Measurements from ENCODE around the gene KMT2B.

KMT2B gene

DNA sequence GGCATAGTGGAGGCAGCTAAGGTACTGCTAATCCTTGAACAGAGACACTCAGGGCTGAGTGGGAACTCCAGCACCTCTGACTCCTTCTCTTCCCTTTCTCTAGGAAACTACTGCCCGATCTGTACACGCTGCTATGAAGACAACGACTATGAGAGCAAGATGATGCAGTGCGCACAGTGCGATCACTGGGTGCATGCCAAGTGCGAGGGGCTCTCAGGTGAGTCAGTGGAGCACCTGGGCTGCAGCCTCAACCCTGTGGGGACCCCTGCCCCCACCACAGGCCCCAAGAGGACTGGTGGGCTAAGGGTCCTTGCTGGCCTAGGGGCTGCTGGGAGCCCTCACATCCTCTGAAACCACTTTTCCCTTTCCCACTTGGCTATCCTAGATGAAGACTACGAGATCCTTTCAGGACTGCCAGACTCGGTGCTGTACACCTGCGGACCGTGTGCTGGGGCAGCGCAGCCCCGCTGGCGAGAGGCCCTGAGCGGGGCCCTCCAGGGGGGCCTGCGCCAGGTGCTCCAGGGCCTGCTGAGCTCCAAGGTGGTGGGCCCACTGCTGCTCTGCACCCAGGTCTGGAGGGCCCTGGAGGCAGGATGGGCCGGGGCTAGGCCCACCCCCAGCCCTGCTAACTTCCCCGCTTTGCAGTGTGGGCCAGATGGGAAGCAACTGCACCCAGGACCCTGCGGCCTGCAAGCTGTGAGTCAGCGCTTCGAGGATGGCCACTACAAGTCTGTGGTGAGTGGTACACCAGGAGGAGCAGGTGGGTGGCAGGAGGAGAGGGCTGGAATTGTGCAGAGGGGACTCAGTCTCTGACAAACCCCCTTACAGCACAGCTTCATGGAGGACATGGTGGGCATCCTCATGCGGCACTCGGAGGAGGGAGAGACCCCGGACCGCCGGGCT is 9.5 kb downstream of the KMT2B start:
- DNase-seq: no peak

DNA sequence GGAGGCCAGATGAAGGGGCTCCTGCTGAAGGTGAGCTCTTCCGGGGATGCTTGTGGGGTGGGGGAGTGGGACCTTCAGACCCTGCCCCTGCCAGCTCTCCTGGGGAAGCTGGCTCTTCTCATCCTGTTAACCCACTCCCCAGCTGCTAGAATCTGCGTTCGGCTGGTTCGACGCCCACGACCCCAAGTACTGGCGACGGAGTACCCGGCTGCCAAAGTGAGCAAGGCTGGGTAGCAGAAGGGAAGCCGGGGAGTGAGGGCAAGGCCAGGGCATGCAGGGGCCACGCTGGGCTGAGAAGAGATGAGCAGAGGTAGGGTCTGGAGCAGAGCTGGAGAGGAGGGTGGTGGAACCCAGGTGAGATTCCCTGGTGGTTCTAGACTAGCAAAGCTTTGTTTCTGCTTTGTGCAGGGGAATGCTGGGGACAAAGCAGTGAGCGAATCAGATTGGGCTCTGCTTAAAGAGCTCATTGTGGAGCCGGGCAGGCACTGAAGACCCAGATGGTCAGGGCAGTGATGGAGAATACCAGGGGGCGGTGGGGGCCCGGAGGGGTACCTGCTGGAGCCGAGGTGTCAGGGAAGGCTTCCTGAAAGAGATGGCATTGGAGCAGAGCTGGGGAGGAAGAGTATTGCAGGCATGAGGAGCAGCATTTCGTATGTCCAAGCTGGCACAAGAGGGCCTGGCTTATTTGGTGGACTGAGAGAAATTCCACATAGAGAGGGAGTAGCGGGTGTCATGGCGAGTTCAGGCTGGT is 10.3 kb downstream of the KMT2B start:
- no peak for DNase-seq

DNA sequence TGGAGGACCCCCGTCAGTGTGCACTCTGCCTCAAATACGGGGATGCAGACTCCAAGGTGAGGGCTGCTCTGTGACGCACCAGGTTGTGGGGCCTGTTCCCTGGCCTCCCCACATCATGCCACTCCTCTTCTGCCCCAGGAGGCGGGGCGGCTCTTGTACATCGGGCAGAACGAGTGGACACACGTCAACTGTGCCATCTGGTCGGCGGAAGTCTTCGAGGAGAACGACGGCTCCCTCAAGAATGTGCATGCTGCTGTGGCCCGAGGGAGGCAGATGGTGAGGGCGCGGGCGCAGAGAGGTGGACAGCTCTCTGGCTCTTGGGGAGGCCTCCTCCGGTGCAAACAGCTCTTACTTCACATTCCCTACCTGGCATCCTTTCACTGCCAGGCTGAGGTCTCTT is 11.2 kb downstream of the KMT2B start:
- no peak for DNase-seq

DNA sequence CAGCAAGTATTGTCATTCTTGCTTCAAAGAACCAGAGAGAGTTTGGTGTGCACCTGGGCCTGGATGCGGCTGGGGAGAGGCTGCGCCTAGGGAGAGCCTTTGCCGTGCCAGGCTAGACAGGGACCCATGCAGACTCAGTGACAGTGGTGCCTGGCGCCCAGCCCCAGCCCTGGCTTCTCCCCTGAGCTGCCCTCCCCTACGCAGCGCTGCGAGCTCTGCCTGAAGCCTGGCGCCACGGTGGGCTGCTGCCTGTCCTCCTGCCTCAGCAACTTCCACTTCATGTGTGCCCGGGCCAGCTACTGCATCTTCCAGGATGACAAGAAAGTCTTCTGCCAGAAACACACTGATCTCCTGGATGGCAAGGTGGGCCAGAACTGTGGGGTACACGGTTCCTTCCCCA is 12.0 kb downstream of the KMT2B start:
- DNase-seq: no peak

DNA sequence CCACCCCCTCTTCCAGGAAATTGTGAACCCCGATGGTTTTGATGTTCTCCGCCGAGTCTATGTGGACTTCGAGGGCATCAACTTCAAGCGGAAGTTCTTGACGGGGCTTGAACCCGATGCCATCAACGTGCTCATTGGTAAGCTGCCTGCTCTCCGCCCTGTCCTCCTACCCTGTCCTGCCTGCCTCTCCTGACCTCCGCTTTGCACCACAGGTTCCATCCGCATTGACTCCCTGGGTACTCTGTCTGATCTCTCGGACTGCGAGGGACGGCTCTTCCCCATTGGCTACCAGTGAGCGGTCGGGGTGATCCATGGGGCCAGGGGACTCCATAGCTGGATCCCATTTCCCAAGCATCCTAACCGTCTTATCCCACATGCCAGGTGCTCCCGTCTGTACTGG is 12.5 kb downstream of the KMT2B start:
- DNase-seq: no peak

DNA sequence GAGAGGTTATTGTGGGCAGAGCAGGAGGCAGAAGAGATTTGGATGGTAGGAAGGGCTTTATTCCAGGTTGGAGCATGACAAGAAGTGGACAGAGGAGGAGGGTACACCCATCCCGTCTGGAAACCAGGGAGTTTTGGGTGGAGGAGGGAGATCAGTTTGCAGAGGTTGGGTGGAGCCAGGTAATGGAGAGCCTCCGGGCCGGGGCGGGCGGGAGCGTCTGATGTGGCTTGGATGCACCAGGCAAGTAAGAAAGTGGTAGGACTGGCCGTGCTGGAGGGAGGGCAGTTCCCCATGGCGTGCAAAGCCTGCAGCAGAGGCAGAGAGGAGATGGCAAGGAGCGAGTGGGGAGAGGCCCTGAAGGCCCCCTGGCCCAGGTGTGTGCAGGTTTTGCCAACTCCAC is 13.6 kb downstream of the KMT2B start:
- DNase-seq: no peak

DNA sequence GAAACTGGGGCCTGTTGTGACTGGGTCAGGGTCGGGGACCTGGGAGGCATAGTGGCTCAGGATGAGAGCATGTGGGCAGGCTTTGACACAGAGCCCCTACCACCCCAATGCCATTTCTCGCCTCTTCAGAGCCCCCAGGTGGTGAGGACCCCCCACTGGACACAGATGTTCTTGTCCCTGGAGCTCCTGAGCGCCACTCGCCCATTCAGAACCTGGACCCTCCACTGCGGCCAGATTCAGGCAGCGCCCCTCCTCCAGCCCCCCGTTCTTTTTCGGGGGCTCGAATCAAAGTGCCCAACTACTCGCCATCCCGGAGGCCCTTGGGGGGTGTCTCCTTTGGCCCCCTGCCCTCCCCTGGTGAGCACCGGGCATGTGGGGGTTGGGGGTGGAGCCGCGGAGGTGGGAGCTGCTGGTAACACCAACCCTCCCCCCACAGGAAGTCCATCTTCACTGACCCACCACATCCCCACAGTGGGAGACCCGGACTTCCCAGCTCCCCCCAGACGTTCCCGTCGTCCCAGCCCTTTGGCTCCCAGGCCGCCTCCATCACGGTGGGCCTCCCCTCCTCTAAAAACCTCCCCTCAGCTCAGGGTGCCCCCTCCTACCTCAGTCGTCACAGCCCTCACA is 14.1 kb downstream of the KMT2B start:
- no peak for DNase-seq

DNA sequence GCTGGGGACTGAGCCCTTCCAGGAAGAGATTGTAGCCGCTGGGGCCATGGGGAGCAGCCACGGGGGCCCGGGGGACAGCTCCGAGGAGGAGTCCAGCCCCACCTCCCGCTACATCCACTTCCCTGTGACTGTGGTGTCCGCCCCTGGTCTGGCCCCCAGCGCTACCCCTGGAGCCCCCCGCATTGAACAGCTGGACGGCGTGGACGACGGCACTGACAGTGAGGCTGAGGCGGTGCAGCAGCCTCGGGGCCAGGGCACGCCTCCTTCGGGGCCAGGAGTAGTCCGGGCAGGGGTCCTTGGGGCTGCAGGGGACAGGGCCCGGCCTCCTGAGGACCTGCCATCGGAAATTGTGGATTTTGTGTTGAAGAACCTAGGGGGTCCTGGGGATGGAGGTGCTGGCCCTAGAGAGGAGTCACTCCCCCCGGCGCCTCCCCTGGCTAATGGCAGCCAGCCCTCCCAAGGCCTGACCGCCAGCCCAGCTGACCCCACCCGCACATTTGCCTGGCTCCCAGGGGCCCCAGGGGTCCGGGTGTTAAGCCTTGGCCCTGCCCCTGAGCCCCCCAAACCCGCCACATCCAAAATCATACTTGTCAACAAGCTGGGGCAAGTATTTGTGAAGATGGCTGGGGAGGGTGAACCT is 14.9 kb downstream of the KMT2B start:
- DNase-seq: no peak

DNA sequence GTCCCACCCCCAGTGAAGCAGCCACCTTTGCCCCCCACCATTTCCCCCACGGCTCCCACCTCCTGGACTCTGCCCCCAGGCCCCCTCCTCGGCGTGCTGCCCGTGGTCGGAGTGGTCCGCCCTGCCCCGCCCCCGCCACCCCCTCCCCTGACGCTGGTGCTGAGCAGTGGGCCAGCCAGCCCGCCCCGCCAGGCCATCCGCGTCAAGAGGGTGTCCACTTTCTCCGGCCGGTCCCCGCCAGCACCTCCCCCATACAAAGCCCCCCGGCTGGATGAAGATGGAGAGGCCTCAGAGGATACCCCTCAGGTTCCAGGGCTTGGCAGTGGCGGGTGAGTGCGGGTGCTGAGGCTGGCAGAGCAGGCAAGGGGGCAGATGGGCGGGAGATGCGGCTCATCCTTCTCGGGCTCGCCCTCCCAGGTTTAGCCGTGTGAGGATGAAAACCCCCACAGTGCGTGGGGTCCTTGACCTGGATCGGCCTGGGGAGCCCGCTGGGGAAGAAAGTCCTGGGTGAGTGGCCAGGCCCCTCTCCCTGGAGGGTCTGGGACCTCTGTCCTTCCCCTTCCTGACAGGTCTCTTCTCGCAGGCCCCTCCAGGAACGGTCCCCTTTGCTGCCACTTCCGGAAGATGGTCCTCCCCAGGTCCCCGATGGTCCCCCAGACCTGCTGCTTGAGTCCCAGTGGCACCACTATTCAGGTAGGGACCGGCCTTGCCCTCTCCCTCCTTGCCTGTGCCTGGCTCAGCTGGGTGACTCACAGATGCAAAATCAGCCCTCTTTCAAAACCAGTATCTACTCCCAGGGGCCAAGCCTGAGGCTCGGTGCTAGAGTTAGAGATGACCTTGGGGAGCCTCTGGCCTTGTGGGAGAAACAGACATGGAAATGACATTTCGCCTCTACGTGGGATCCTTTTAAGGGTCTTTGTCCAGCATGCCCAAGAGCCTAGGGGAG is 15.7 kb downstream of the KMT2B start:
- DNase-seq: no peak

DNA sequence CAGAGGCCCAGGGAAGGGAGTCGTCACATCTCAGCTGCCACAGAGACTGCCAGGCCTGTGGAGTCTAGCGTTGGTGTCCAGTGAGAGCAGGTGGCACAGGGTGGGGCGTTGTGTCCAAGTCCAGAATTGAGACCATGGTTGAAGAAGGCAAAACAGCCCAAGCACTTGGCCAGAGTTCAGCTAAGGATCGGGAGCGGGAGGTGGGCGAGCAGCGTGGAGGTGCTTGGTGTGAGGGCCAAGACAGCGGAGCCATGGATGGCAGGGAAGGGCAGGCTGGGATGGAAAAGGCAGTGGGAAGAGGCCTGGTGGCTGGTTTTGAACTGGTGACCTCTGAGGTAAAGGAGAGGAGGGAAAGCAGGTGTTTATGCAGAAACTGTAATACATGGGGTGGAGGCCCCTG is 16.5 kb downstream of the KMT2B start:
- DNase-seq: no peak

DNA sequence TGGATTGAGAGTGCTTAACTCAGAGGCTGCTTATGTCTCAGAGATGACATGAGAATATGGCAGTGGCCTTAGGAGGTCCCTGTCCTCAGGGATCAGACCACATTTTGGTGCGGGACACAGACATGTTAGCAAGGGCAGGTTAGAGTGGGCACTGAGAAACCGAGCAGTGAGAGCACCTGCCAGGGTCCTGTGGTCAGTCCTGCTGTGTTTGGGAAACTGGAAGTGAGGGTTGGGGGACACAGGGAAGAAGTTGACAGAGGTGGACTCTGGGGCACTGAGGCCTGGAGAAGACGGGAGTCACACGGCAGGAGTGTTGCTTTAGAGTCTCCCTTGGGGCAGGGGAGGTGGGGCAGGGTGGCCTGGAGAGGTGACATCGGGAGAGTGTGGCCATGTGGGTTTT is 17.1 kb downstream of the KMT2B start:
- no peak for DNase-seq

DNA sequence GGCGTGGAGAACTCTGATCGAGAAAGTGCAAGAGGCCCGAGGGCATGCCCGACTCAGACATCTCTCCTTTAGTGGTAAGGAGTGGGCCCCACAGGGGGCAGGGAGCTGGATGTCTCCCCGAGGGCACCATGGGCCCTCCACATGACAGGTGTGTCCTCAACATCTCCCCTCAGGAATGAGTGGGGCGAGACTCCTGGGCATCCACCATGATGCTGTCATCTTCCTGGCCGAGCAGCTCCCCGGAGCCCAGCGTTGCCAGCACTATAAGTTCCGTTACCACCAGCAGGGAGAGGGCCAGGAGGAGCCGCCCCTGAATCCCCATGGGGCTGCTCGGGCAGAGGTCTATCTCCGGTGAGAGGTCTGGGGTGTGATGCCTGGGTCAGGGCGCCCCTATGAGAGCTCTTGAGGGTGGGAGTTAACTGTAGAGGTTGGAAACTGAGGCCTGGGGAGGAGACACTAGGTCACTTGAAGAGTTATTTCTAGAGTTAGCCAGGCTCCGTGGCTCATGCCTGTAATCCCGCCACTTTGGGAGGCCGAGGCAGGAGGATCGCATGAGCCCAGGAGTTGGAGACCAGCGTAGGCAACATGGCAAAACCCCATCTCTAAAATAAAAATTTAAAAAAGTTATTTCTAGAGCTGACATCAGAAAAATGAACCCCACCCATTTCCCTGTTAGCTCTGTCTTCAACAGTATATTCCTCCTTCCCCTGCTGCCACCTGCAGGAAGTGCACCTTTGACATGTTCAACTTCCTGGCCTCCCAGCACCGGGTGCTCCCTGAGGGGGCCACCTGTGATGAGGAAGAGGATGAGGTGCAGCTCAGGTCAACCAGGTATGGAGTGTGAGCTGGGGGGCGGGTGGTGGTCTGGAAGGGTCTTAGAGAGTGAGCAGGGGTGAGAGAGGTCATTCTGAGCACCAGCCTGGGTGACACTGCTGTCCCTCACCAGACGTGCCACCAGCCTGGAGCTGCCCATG is 19.4 kb downstream of the KMT2B start:
- DNase-seq: no peak

DNA sequence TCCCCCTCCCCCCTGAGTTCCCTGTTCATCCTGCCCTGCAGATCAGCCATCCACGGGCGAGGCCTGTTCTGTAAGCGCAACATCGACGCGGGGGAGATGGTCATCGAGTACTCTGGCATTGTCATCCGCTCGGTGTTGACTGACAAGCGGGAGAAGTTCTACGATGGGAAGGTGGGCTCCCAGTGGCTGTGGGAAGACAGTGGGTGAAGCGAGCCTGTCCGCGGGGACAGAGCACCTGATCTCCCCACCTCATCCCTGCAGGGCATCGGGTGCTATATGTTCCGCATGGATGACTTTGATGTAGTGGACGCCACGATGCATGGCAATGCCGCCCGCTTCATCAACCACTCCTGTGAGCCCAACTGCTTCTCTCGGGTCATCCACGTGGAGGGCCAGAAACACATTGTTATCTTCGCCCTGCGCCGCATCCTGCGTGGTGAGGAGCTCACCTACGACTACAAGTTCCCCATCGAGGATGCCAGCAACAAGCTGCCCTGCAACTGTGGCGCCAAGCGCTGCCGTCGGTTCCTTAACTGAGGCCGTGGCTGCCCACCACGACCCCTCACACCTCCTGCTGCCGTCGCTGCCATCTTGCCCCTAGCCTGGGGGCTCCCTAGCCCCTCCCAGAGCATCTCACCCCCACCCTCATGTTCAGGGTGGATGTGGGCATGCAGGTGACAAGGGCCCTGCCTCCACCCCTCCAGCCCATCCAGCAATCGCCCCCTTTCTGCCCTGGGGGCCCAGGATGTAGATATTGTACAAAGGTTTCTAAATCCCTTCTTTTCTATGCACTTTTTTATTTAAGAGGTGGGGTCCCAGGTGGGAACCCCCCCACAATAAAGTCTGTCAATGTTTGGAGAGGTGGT is 20.5 kb downstream of the KMT2B start:
- no peak for DNase-seq

DNA sequence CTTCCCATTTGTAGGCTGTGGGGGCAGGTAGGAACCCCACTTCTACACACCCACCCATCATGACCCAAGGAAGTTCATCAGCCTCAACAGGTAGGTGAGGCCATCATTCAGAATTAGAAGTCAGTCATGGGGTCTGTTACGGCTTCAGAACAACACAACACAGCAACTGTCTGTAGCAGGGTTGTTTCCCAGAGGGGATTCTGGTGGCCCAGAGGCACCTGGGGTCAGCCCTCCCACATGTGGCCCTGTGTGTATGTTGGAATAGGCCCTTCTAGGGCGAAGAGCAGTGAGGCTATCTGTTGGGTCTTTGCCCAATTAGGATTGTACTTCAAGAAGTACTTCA is 21.1 kb downstream of the KMT2B start:
- no peak for DNase-seq

DNA sequence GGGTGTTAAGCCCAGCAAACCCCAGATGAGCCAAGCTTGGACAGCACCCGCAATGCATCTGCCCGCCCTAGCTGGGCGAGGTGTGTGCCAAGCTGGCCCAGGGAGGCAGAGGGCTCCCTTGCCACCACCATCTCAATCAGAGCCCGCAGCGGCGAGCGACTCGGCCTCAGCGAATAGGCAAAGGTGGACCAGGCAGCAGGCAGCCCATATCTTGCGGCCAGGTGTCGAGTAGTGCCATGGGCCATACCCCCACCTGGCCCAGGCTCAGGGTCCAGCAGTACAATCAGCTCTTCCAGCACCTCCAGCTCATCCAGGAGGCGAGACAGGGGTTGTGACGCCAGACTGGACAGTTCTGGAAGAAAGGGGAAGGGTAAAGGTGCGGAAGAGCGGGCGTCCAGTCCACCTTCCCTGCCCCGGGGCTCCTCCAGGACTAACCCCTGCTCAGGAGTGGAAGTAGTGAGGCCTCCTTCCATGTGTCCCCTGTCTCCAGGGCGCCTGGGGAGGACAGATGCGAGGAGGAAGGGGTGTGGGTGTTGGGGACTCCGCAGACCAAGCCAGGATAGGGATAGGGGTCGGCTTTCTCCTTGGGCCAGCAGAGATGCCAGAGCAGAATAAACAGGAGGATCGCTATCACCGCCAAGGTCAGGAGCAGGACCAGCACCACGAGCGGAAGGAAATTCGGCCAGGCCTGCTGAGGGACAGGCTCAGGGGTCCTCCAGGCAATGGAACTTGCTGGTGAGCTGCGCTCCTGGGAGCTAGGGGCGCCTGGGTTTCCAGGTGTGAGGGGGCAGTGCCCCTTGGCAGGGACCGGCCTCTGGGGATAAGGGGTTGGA is 21.7 kb downstream of the KMT2B start:
- DNase-seq: no peak

DNA sequence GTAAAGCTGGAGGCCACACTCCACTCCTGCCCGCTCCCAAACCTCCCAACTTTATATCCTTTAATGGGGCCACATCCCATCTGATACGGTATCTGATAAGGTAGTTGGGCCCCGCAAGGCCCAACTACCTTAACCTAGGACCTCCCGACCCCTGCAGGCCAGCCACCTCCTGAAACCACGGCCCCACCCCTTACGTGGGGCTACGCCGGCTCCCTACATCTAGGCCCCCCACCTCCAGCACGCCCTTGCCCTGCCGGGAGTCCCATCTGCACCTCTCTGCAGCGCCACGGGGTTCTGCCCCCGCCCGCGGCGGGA is 22.3 kb downstream of the KMT2B start:
- no peak for DNase-seq

DNA sequence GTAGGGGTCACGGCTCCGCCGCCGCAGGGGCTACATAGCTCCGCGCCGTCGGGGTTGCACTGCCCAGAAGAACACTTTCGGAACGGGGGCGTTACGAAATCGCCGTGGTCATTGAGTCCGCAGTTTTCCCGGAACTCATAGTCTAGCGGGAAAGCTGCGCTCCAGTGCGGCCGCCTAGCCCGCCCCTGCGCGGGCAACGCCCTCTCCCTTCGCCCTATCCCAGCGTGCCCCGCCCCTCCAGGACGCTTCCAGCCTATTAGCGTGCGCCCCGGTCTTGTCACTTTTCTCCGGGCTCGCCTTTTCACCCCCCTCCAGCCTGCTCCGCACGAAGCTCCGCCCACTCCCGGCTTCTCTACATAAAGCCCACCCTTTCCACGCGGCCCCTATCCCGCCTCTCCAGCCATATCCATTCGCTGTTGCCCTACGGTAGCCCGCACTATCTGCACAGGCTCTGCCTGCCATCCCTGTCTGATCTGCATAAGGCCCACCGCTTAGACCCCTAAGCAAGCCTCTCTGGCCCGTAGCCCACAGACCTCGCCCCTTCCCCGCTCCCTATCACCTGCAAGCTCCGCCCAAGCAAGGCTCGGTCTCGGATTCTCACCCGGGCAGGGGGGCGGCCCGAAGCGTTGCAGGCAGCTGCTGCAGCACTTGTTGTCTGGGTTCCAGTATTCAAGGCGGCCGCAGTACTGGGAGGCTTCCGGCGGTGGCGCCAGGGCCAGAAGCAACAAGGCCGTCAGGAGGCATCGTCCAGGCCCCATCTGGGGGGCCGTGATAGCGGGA is 22.8 kb downstream of the KMT2B start:
- DNase-seq: peak; percentile 96

DNA sequence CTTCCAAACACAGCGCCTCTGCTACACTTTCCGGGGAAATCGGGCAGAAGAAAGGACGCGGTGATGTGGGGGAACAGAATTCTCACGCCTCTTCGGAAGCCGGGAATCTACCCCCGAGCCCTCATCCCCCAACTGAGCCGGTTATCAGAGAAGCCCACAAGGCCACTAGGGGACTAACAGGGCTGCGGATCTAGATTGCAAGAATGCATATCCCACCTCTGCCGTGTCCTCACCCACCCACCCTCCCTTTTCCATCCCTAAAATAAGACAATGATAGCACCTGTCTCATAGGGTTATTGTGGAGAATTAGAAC is 23.4 kb downstream of the KMT2B start:
- no peak for DNase-seq
